ENCODE data around the gene CUBN. TPM values are rescaled to one million over a fixed set of nuclear protein-coding genes. Genes with fewer than 3 reads are reported as not detected.

Gene CUBN
- total RNA-seq, 2 experiments from 2014 or later: 7.9 to 9.2 TPM

DNA sequence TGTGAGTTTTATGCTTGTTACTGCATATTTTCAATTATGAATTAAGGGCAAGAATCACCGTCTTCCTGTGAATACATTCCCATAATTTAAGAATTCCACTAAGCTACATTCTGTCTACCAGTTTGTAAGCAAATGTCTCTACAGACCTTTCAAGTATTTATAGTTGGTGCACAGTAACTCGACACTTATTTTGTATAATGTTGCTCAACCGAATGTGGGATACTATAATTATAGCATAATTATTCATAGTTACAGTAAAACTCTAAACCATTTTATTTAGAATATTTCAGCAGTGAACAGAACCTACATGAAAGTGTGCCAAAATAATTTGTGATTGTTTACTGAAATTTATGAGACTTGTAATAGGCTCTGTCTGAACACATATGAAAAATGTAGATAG is 17.3 kb upstream of the CUBN start:
- H3K27ac Mint-ChIP-seq: no peak overlapping the region
- POLR2A ChIA-PET: no interaction called here
- Histone ChIP-seq H3K27ac (ENCODE audit: low read depth in 1 of 2, low read length in 2 of 2) (no peak overlapping the region), H3K27me3 (ENCODE audit: control insufficient read depth in 1 of 2, insufficient read depth in 2 of 2, low read length in 2 of 2) (no peaks in the 10 kb centered on the region), H3K4me1 (ENCODE audit: insufficient read depth, low read length) (no peaks in the 10 kb centered on the region), H3K9me3 (ENCODE audit: control insufficient read depth in 1 of 2, insufficient read depth in 1 of 2, low read length in 2 of 2) (no peaks in the 10 kb centered on the region), H3K4me3 (ENCODE audit: low read length) (no peak overlapping the region), H3K36me3 (ENCODE audit: insufficient read depth, low read length) (peaks cover 4% of the 10 kb centered on the region)
- TF ChIP-seq, protein P1, sequence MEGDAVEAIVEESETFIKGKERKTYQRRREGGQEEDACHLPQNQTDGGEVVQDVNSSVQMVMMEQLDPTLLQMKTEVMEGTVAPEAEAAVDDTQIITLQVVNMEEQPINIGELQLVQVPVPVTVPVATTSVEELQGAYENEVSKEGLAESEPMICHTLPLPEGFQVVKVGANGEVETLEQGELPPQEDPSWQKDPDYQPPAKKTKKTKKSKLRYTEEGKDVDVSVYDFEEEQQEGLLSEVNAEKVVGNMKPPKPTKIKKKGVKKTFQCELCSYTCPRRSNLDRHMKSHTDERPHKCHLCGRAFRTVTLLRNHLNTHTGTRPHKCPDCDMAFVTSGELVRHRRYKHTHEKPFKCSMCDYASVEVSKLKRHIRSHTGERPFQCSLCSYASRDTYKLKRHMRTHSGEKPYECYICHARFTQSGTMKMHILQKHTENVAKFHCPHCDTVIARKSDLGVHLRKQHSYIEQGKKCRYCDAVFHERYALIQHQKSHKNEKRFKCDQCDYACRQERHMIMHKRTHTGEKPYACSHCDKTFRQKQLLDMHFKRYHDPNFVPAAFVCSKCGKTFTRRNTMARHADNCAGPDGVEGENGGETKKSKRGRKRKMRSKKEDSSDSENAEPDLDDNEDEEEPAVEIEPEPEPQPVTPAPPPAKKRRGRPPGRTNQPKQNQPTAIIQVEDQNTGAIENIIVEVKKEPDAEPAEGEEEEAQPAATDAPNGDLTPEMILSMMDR (IDR thresholded peaks at IDR 0.05): no peak
- DNase-seq (no peak), ATAC-seq (ENCODE audit: poor library complexity) (no peak)
- H3K4me1 Mint-ChIP-seq (ENCODE audit: low read depth): peaks cover 11% of the 10 kb centered on the region
- H3K4me3 Mint-ChIP-seq: no peak overlapping the region
- H3K9me3 Mint-ChIP-seq: no peaks in the 10 kb centered on the region
- intact Hi-C loops (cut with DNase I, micrococcal nuclease): no loop called here
- CTCF ChIA-PET: no interaction called here
- H3K36me3 Mint-ChIP-seq (ENCODE audit: low read depth): peaks cover 23% of the 10 kb centered on the region
- no peaks in the 10 kb centered on the region for H3K27me3 Mint-ChIP-seq

GRCh38 chr10:17145239-17145638 is 15.6 kb upstream of the CUBN start:
- peaks cover 19% of the 10 kb centered on the region for H3K4me1 Mint-ChIP-seq (ENCODE audit: low read depth)
- H3K4me3 ChIP-seq (ENCODE audit: low read length): no peak overlapping the region
- TF ChIP-seq, protein P1 (IDR thresholded peaks at IDR 0.05): no peak
- H3K27ac ChIP-seq (ENCODE audit: low read depth in 1 of 2, low read length in 2 of 2): no peak overlapping the region
- peak overlapping the region; percentile 9 for H3K27ac Mint-ChIP-seq
- H3K9me3 ChIP-seq (ENCODE audit: control insufficient read depth in 1 of 2, insufficient read depth in 1 of 2, low read length in 2 of 2): no peaks in the 10 kb centered on the region
- peaks cover 4% of the 10 kb centered on the region for H3K36me3 ChIP-seq (ENCODE audit: insufficient read depth, low read length)
- DNase-seq (no peak), ATAC-seq (ENCODE audit: poor library complexity) (no peak)
- H3K27me3 Mint-ChIP-seq: no peaks in the 10 kb centered on the region
- CTCF ChIA-PET: interaction anchor here (1.5 kb wide), 1 partner anchor 85 kb away, joined by 4 read pairs; no protein-coding TSS in a partner anchor
- no peaks in the 10 kb centered on the region for H3K4me1 ChIP-seq (ENCODE audit: insufficient read depth, low read length)
- intact Hi-C loops (cut with DNase I, micrococcal nuclease): no loop called here
- peaks cover 16% of the 10 kb centered on the region for H3K36me3 Mint-ChIP-seq (ENCODE audit: low read depth)
- POLR2A ChIA-PET: interaction anchor here (1.1 to 1.2 kb wide), 2 partner anchors 56 to 83 kb away, joined by 3 to 4 read pairs; partner anchors contain the start of genes TRDMT1 and VIM
- H3K27me3 ChIP-seq (ENCODE audit: control insufficient read depth in 1 of 2, insufficient read depth in 2 of 2, low read length in 2 of 2): no peaks in the 10 kb centered on the region
- no peaks in the 10 kb centered on the region for H3K9me3 Mint-ChIP-seq
- no peak overlapping the region for H3K4me3 Mint-ChIP-seq

GRCh38 chr10:17144757-17145156 is 15.1 kb upstream of the CUBN start:
- Mint-ChIP-seq H3K27ac (peak overlapping the region; percentile 9), H3K4me1 (ENCODE audit: low read depth) (peaks cover 19% of the 10 kb centered on the region), H3K27me3 (no peaks in the 10 kb centered on the region), H3K4me3 (no peak overlapping the region), H3K9me3 (no peaks in the 10 kb centered on the region), H3K36me3 (ENCODE audit: low read depth) (peaks cover 15% of the 10 kb centered on the region)
- ATAC-seq (ENCODE audit: poor library complexity) (no peak), DNase-seq (peak in 3 of 14 experiments; percentile 13 to 24 (median 23))
- CTCF ChIA-PET: interaction anchor here (1.5 kb wide), 1 partner anchor 85 kb away, joined by 4 read pairs; no protein-coding TSS in a partner anchor
- Histone ChIP-seq H3K27me3 (ENCODE audit: control insufficient read depth in 1 of 2, insufficient read depth in 2 of 2, low read length in 2 of 2) (no peaks in the 10 kb centered on the region), H3K4me3 (ENCODE audit: low read length) (no peak overlapping the region), H3K9me3 (ENCODE audit: control insufficient read depth in 1 of 2, insufficient read depth in 1 of 2, low read length in 2 of 2) (no peaks in the 10 kb centered on the region), H3K4me1 (ENCODE audit: insufficient read depth, low read length) (no peaks in the 10 kb centered on the region), H3K36me3 (ENCODE audit: insufficient read depth, low read length) (peaks cover 4% of the 10 kb centered on the region), H3K27ac (ENCODE audit: low read depth in 1 of 2, low read length in 2 of 2) (no peak overlapping the region)
- POLR2A ChIA-PET: interaction anchor here (1.1 to 1.2 kb wide), 2 partner anchors 57 to 83 kb away, joined by 3 to 4 read pairs; partner anchors contain the start of genes TRDMT1 and VIM
- TF ChIP-seq, protein P1 (IDR thresholded peaks at IDR 0.05): no peak
- intact Hi-C loops (cut with DNase I, micrococcal nuclease): no loop called here

Measured in CD4-positive, alpha-beta T cell (primary cell).